Measurements from ENCODE around the gene FOLR1.

The FOLR1 gene

GRCh38 chr11:72224564-72225410, 32.8 kb downstream of the FOLR1 start, which contains the start of gene INPPL1:
INPPL1 (plus strand) TSS chr11:72224767; CDS start chr11:72224985, 218 bp downstream.
- peak; percentile 43 for DNase-seq

GRCh38 chr11:72225411-72225951, 33.5 kb downstream of the FOLR1 start:
- no peak for DNase-seq

DNA sequence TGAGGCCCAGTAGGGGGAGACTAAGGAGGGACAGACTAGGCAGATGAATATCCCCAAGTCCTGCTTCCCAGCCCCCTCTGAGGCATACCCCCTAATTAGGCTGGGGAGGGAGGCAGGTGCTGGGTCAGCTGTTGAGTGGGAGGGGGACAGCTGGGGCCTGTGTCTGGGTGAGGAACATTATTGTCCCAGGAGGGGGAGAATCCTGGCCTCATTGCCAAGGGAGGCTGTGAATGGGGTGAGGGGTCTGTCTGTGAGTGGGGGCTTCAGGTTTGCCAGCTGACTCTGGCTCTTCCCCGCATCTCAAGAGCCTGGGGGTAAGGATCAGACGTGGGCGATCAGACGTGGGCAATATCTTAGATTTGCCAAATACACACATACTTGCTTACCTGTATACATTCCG, 34.8 kb downstream of the FOLR1 start:
- DNase-seq, result no peak

GRCh38 chr11:72227316-72228228, 35.6 kb downstream of the FOLR1 start:
- no peak for DNase-seq

GRCh38 chr11:72228229-72228843, 36.4 kb downstream of the FOLR1 start:
- DNase-seq, result no peak

DNA sequence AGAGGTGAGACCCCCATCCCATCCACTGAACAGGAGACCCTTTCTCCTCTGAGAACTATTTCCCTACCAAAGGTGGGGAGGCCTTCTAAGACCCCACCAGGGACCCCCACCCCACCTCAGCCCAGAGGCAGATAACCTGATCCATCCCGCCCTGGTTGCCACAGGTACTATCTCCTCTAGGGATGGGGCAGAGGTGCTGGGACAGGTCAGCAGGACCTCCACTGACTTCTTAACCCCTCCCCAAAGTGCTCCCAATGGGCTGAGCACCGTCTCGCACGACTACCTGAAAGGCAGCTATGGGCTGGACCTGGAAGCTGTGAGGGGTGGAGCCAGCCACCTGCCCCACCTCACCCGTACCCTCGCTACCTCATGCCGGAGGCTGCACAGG, 36.9 kb downstream of the FOLR1 start:
- no peak for DNase-seq

DNA sequence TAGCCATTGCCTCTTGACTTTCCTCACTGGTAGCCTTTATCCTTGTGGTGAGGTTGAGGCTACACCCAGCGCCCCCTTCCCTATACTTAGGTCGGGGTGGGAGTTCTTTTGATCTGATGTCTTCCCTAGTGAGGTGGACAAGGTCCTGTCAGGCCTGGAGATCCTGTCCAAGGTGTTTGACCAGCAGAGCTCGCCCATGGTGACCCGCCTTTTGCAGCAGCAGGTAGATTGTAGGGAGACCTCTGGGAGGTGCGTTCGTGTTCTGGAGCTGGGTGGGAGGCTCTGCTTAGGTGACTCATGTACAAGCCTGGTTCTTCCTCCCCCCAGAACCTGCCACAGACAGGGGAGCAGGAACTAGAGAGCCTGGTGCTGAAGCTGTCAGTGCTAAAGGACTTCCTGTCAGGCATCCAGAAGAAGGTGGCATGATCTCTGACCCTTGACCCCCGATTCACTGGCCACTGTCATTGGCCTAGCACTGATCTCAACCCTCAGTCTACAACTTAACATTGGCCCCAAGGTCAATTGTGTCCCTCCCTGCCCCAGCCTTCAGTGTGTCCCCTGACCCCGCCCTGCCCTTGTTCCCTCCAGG, 37.5 kb downstream of the FOLR1 start:
- DNase-seq, result no peak

DNA sequence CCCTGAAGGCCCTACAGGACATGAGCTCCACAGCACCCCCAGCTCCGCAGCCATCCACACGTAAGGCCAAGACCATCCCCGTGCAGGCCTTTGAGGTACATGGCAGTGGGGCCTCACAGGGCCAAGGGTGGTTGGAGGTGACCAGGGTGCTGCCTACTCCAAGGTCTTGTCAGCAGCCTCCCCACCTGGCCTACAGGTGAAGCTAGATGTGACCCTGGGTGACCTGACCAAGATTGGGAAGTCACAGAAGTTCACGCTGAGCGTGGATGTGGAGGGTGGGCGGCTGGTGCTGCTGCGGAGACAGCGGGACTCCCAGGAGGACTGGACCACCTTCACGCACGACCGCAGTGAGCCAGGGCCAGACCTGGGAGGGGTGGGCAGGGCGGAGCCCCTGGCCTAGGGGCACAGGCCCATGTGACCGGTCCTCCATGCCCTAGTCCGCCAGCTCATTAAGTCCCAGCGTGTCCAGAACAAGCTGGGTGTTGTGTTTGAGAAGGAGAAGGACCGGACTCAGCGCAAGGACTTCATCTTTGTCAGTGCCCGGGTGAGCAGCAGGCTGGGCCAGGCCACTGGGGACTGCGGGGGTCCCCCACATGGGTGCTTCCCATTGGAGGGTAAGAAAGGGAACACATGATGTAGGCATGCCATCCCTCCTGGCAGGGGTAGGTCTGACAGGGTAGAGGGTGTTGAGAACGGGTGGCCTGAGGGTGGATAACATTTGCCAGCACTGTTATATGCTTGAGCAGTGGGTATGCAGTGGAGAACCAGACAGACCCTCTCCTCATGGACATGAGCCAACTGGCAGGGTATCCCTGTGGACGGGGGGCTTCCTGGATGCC, 38.2 kb downstream of the FOLR1 start:
- no peak for DNase-seq

DNA sequence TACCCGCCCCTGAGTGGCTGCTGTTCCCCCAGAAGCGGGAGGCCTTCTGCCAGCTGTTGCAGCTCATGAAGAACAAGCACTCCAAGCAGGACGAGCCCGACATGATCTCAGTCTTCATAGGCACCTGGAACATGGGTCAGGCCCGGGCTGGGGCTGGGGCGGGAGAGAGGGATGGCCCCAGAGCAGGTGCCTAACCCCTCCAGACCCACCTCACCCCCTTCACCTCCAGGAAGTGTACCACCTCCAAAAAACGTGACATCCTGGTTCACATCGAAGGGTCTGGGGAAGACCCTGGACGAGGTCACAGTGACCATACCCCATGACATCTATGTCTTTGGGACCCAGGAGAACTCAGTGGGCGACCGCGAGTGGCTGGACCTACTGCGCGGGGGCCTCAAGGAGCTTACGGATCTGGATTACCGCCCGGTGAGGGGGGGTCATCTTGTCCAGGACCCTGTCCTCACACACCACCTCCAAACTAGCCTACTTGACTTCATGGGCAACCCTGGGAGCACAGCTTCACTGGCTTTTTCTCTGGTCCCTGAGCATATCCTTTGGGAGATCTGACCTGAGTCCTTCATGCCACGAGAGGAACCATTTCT, 38.9 kb downstream of the FOLR1 start:
- no peak for DNase-seq

- no peak for DNase-seq
Observed at GRCh38 chr11:72231396-72232259, 39.7 kb downstream of the FOLR1 start.

- no peak for DNase-seq
Observed at GRCh38 chr11:72232260-72233055, 40.5 kb downstream of the FOLR1 start.

DNA sequence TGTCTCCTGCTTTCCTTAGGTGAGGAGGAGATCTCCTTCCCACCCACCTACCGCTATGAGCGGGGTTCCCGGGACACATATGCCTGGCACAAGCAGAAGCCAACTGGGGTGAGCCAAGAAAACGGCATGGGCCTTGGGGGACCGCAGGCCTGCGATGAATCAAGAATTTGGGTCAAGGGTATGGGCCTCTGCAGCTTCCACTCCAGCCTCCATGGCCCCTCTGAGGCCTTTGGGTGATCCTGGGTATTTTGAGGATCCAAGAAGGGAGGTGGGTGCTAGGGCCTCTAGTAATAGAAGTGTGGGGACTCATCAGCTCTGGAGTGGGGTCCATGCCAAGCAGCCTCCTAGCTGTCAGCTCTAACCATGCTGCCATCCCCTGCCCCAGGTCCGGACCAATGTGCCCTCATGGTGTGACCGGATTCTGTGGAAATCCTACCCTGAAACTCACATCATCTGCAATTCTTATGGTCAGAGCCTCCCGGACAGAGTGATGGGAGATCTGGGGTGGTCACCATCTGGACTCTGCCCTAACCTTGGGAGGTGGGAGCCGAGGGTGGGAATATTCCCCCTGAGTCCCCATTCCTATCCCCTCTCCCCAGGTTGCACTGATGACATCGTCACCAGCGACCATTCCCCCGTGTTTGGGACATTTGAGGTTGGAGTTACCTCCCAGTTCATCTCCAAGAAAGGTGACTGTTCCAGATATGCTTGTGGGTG, 41.3 kb downstream of the FOLR1 start:
- no peak for DNase-seq

DNA sequence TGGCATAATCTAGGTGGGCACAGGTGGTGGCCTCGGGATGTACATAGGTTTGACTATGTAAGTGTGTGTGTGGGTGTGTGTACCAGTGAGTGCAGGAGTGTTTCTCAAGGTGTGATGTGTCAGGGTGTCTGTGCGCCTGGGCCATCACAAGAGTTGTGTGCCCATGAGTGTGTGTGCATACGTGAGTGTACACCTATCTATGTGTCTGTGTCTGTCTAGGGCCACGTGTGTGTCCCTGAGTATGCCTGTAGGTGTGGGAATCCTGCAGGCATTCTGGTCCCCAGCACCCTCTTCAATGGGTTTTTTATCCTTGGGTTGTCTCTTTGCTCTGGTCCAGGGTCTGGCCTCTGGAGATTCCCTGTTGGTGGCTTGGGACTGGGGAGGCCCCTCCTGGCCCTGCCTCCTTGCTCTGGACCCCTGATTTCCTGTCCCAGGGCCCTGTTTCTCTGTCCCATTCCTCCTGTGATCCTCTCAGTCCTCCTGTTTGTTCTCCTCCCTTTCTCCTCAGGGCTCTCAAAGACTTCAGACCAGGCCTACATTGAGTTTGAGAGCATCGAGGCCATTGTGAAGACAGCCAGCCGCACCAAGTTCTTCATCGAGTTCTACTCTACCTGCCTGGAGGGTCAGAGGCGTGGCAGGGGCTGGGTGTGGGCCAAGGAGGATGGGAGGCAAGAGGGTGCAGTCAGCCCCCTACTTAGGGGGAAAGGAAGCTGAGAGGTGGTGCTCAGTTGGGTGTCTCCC, 42.0 kb downstream of the FOLR1 start:
- no peak for DNase-seq

DNA sequence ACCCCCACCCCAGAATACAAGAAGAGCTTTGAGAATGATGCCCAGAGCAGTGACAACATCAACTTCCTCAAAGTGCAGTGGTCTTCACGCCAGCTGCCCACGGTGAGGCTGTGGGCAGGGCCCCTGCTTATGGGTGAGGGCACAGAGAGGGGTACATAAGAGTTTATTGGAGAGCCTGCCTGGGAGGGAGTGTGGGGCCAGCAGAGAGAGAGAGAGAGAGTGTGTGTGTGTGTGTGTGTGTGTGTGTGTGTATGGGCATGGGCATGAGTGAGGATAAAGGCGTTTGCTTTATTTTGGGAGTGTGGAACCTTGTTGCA, 42.5 kb downstream of the FOLR1 start:
- no peak for DNase-seq

DNA sequence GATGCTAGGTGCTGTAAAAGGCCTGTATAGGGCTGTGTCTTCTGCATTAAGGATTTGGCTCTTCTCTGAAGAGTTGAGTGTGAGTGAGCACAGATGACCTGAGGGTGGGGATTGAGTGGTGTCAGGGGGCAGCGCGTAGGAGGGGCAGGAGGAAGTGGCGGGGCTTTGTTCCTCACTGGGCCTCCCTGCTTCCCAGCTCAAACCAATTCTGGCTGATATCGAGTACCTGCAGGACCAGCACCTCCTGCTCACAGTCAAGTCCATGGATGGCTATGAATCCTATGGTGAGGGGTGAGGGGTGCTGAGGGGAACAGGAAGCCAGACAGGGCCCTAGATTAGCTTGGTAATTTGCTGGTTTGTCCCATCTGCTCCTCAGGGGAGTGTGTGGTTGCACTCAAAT, 43.0 kb downstream of the FOLR1 start:
- no peak for DNase-seq

DNA sequence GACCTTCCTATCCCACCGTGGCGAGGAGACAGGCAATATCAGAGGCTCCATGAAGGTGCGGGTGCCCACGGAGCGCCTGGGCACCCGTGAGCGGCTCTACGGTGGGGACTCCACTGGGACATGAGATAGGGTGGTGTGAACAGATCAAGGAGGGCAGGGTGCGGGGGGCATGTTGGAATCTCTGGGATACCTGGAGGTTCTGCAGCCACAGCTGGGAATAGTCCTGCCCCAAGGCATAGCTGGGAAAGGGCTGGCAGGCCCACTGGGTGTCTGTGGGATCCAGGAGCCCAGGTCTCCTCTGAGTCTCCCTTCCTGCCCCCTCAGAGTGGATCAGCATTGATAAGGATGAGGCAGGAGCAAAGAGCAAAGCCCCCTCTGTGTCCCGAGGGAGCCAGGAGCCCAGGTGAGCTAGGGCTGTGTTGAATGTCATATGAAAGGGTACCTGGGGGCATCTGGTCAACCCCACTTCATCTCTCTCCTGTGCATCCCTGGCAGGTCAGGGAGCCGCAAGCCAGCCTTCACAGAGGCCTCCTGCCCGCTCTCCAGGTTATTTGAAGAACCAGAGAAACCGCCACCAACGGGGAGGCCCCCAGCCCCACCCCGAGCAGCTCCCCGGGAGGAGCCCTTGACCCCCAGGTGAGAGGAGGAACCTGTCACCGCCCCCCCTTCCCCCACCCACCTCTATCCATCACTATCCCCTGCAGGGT, 43.6 kb downstream of the FOLR1 start:
- DNase-seq, result no peak

DNA sequence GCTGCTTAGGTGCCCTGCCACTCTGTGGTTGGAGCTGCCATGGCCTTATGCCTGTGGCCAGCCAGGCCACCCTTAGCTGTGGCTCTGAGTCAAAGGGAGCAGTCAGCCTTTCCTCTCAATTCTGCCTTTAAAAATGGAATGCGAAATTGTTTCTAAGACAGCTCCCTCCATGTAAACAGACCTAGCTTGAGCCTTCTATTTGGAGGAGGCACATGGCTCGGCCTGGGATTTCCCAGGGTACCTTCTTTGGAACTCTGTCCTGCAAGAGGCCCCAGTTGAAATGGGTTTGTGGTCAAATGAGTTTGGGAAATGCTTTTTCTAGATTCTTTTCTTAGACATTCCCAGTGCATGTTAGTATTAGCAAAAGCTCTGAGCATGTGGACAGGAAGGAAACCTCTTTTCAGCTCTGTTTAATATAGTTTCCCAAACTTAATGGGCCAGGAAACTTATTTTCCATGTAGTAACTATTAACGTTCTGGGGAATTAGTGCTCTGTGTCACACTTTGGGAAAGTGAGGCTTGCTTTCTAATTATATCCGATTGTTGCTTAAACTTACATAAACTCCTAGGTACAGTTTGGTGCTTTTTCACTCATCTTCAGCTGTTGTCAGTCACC, 44.2 kb downstream of the FOLR1 start:
- DNase-seq, result no peak

Data from EL (cell line).